Ovary (tissue), 9 donors: ENCODE measurements around the gene EXOC6B. TPM values are rescaled to one million over a fixed set of nuclear protein-coding genes. Genes with fewer than 3 reads are reported as not detected.

Experiments used
- DNase-seq, 5 donors: peaks; one replicate each; pipeline ENCODE4 v3.0.0-alpha.2; 2019 to 2020
- H3K27ac ChIP-seq, 2 donors: fragments of 200-600 bp; one replicate each; pipeline versions ENCODE4 v1.5.1 to v1.8.0; 2019 to 2022
- H3K27me3 ChIP-seq: fragments of 200-600 bp; one replicate; pipeline ENCODE4 v1.8.0; 2022
- H3K36me3 ChIP-seq: fragments of 200-600 bp; sonication (generic); one replicate; pipeline ENCODE4 v1.5.1; 2019
- H3K4me1 ChIP-seq: one replicate; pipeline ENCODE4 v1.8.1; 2013; ENCODE audit warnings: mild to moderate bottlenecking, moderate library complexity; ENCODE audit not compliant: insufficient read depth
- H3K4me3 ChIP-seq: fragments of 200-600 bp; sonication (generic); one replicate; pipeline ENCODE4 v1.5.1; 2017
- H3K9me3 ChIP-seq, 2 donors: fragments of 200-600 bp in 1 of 2; sonication (generic) in 1 of 2; one replicate each; pipeline versions ENCODE4 v1.5.1 to v1.8.1; 2013 to 2019; ENCODE audit warnings: mild to moderate bottlenecking in 1 of 2, moderate library complexity in 1 of 2
- CTCF ChIP-seq, 3 donors: fragments of 450-650 bp in 2 of 3; fragments of 200-600 bp in 1 of 3; IDR thresholded peaks; one replicate each; pipeline versions ENCODE4 v1.5.1 to v1.8.0; 2016 to 2022; ENCODE audit warnings: antibody characterized with exemption in 3 of 3, mild to moderate bottlenecking in 1 of 3
- EP300 ChIP-seq: sonication (generic); formaldehyde crosslinking; IDR thresholded peaks from one replicate; pipeline ENCODE4 v1.6.1; 2017; ENCODE audit warnings: antibody characterized with exemption
- POLR2A ChIP-seq: fragments of 450-650 bp; IDR thresholded peaks from one replicate; pipeline ENCODE4 v1.6.1; 2017; ENCODE audit warnings: antibody characterized with exemption, mild to moderate bottlenecking, moderate library complexity
- WGBS, 3 donors: extraction: QIAGEN DNeasy Blood & Tissue Kit in 1 of 3; methylation state at CpG; one replicate each; pipeline versions ENCODE4 v1.1.5 to v1.1.7; 2013 to 2017; 5-methylcytosine and 5-hydroxymethylcytosine counted together
- intact Hi-C, 4 donors: fragments of 100-400 bp; cut with DNase I; formaldehyde crosslinking; loops; one replicate each; pipeline versions ENCODE4 v1.11.0 to v1.15.1; 2022 to 2023
- polyA plus RNA-seq, 2 donors: library from polyadenylated mRNA; stranded (reverse); fragments of 200-250 nt in 1 of 2; fragments of 350-450 nt in 1 of 2; fragmentation: Illumina TruSeq in 1 of 2; extraction: RNeasy Lipid Tissue Mini Kit (QIAGEN cat#74804) in 1 of 2; gene quantifications; one replicate each; pipeline ENCODE4 v1.2.3, GENCODE V29; 2013 to 2014
- total RNA-seq, 7 donors: library from RNA; depleted of rRNA in 2 of 7; stranded (reverse); fragments of >200 nt in 2 of 7; fragmentation: NEBNext Ultra II Directional in 3 of 7; extraction: Animal tissue kit (Norgen Biotek cat#: 25700) in 3 of 7; gene quantifications; one replicate each; pipeline versions ENCODE4 v1.1.0 to v1.2.4, GENCODE V29; 2016 to 2023
- donor health status: DM: no; HTN: no; CAD: no; lungs with moderate emphysema.
- donor health status: DM: no; HTN: no; CAD: no.
- donor health status: Bipolar disorder and iron deficiency.
- donor health status: DM: yes; HTN: yes; CAD: no.
- donor health status: DM: no; HTN: no; CAD: no.
- donor health status: DM: yes; HTN: yes; CAD: no.

Gene EXOC6B
- total and polyA plus RNA-seq, 9 donors: 11.9 to 84.9 (median 57.8) TPM

- Histone ChIP-seq H3K27me3 (no peaks in the 10 kb centered on the region), H3K4me1 (peaks cover 12% of the 10 kb centered on the region), H3K36me3 (no peaks in the 10 kb centered on the region), H3K4me3 (no peak overlapping the region), H3K9me3 (no peaks in the 10 kb centered on the region), H3K27ac (peak overlapping the region in 1 of 2 donors; percentile 66)
- no peak for DNase-seq
- TF ChIP-seq POLR2A (no peak), EP300 (no peak), CTCF (IDR thresholded peaks at IDR 0.05) (no peak)
- WGBS, 3 donors: 40 to 55% (median 47%) methylated on average over 5 of the region's 5 CpGs
- intact Hi-C loops: no loop called here
Observed at GRCh38 chr2:72689579-72690195, 136.1 kb downstream of the EXOC6B start.

GRCh38 chr2:72685638-72686213 is 140.1 kb downstream of the EXOC6B start:
- Histone ChIP-seq H3K27me3 (no peaks in the 10 kb centered on the region), H3K4me1 (peaks cover 7% of the 10 kb centered on the region), H3K9me3 (no peaks in the 10 kb centered on the region), H3K4me3 (no peak overlapping the region), H3K36me3 (no peaks in the 10 kb centered on the region), H3K27ac (no peak overlapping the region)
- TF ChIP-seq CTCF (IDR thresholded peaks at IDR 0.05) (no peak), EP300 (no peak), POLR2A (no peak)
- intact Hi-C loops: no loop called here
- WGBS, 3 donors: 52 to 61% (median 59%) methylated on average over 3 of the region's 3 CpGs
- DNase-seq: no peak

- Histone ChIP-seq H3K4me3 (no peak overlapping the region), H3K4me1 (peaks cover 10% of the 10 kb centered on the region), H3K36me3 (no peaks in the 10 kb centered on the region), H3K27ac (no peak overlapping the region), H3K9me3 (no peaks in the 10 kb centered on the region), H3K27me3 (no peaks in the 10 kb centered on the region)
- TF ChIP-seq EP300 (no peak), CTCF (IDR thresholded peaks at IDR 0.05) (no peak), POLR2A (no peak)
- DNase-seq: no peak
- intact Hi-C loops: no loop called here
Observed at GRCh38 chr2:72682061-72682460, 143.8 kb downstream of the EXOC6B start.

DNA sequence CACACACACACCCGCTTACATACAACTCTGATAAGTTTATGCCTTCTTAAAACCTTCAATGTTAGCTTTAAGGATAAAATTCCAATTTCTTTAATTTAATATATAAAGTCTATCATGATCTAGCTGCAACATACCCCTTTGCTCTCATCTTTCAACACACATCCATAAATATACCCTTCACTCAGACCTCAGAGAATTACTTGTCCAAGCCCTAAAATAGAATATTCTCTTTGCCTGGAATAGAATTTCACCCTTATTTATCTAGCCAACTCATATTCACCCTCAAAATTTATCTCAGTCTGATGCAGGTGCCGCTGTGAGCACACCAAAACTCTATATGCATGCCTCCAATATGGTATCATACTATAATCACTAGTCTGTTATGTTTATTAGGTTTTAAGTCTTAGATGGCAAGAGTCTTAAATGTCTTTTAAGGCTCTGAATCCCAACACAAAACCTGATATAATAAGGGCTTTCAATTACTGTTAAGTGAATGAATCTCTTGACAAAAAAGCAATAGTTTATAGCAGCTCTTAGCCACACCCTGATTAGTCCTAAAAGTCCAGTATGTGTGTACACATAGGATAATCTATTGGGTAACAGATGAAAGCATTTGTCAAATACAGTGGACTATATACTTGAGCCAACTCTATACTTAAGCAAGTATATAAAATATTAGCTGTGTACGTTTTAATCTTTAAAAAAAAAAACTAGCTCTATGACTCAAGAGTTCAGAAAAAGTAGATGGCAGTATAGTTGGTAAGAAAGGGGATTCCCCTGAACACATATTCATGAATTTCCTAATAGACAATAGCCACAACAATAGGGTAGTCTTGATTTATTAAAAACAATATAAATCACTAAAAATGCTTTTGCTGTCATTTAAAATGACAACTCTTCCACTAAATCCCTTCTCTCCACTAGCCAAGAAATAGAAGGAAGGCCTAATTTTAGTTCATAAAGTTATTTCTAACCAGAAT is 144.5 kb downstream of the EXOC6B start:
- intact Hi-C loops: no loop called here
- Histone ChIP-seq H3K27me3 (no peaks in the 10 kb centered on the region), H3K4me3 (no peak overlapping the region), H3K4me1 (peaks cover 10% of the 10 kb centered on the region), H3K27ac (no peak overlapping the region), H3K9me3 (no peaks in the 10 kb centered on the region), H3K36me3 (no peaks in the 10 kb centered on the region)
- TF ChIP-seq POLR2A (no peak), EP300 (no peak), CTCF (IDR thresholded peaks at IDR 0.05) (no peak)
- no peak for DNase-seq
- WGBS, 3 donors: 80 to 84% (median 81%) methylated on average over 3 of the region's 3 CpGs
